ENCODE data around the gene PARD3B. TPM values are rescaled to one million over a fixed set of nuclear protein-coding genes. Genes with fewer than 3 reads are reported as not detected.

PARD3B gene
- total RNA-seq, 2 experiments from 2014 or later, result 0.11 to 0.88 TPM

DNA sequence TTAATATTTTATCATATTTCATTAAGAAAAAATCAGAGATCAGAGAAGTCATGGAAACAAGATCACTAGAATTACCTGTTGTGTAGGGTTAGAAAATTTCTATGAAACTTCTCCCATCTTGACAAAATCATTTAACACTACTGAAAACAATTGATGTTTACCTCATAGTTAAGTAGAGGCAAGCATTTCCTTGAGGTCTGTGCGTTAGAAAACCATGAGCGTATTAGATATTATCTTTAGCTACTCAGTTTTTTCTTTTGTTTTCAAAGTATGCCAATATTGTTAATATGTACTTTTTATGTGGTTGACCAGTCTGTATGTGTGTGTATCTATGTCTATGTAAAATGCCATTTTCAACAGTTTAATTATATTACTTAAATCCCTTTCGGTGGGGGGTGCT lies 335.7 kb downstream of the PARD3B start:
- ATAC-seq, result no peak
- Mint-ChIP-seq H3K27ac (no peak overlapping the region), H3K27me3 (no peaks in the 10 kb centered on the region), H3K4me3 (no peak overlapping the region), H3K4me1 (ENCODE audit: low read depth) (peaks cover 23% of the 10 kb centered on the region), H3K36me3 (ENCODE audit: low read depth) (no peaks in the 10 kb centered on the region), H3K9me3 (no peaks in the 10 kb centered on the region)
- DNase-seq, result no peak
- TF ChIP-seq, protein P1, sequence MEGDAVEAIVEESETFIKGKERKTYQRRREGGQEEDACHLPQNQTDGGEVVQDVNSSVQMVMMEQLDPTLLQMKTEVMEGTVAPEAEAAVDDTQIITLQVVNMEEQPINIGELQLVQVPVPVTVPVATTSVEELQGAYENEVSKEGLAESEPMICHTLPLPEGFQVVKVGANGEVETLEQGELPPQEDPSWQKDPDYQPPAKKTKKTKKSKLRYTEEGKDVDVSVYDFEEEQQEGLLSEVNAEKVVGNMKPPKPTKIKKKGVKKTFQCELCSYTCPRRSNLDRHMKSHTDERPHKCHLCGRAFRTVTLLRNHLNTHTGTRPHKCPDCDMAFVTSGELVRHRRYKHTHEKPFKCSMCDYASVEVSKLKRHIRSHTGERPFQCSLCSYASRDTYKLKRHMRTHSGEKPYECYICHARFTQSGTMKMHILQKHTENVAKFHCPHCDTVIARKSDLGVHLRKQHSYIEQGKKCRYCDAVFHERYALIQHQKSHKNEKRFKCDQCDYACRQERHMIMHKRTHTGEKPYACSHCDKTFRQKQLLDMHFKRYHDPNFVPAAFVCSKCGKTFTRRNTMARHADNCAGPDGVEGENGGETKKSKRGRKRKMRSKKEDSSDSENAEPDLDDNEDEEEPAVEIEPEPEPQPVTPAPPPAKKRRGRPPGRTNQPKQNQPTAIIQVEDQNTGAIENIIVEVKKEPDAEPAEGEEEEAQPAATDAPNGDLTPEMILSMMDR (IDR thresholded peaks at IDR 0.05), result no peak
- ChIA-PET CTCF (interaction anchor here (1.0 to 1.1 kb wide), 2 partner anchors 44 to 802 kb away, joined by 3 read pairs; partner anchors contain the start of gene NRP2), POLR2A (no interaction called here)
- intact Hi-C loops (cut with micrococcal nuclease), result no loop called here

DNA sequence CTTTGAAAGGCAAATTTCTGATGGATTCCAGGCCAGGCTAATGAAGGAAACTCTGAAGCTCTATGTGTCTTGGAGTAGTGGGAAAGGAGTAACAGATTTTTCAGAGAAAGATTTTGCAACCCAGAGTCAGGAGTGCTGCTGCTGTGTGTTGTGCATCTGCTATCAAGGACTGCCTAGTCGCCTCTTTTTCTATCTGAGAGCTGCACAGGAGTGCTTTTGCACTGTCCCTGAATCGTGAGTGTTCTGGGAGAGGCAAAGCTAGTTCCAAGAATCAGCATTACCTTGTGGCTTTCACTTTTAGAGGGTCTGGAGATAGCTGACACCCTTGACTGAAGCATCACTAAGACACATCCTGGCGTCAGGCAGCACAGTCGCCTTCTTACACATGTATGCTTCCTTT lies 336.4 kb downstream of the PARD3B start:
- H3K27me3 Mint-ChIP-seq, result no peaks in the 10 kb centered on the region
- ATAC-seq, result peak; percentile 93
- ChIA-PET POLR2A (no interaction called here), CTCF (interaction anchor here (1.0 to 1.1 kb wide), 3 partner anchors 43 to 801 kb away, joined by 3 read pairs; partner anchors contain the start of gene NRP2)
- H3K9me3 Mint-ChIP-seq, result no peaks in the 10 kb centered on the region
- H3K36me3 Mint-ChIP-seq (ENCODE audit: low read depth), result no peaks in the 10 kb centered on the region
- intact Hi-C loops (cut with micrococcal nuclease), result no loop called here
- TF ChIP-seq, protein P1 (IDR thresholded peaks at IDR 0.05), result no peak
- DNase-seq, result peak; percentile 38
- H3K4me1 Mint-ChIP-seq (ENCODE audit: low read depth), result peaks cover 22% of the 10 kb centered on the region
- H3K27ac Mint-ChIP-seq, result peak overlapping the region; percentile 42
- no peak overlapping the region for H3K4me3 Mint-ChIP-seq

DNA sequence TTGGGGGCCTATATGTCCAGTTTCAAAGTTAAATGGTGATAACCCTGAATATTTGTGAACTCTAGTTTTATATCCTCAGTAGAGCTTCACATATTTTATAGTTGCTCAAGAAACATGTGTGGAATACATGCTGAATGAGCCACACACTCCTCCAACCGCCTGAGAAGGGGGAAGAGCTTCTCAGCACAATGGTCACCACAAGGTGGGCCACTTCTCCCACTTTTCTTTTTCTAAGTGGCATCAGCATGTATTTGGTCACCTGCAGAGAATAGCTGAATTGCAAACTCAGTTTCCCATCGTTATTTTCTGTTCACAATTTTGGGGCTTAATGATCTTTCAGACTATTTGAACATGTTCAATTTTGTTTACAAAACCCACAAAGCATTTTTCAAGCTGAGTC lies 340.5 kb downstream of the PARD3B start:
- no peaks in the 10 kb centered on the region for H3K27me3 Mint-ChIP-seq
- no peaks in the 10 kb centered on the region for H3K36me3 Mint-ChIP-seq (ENCODE audit: low read depth)
- intact Hi-C loops (cut with micrococcal nuclease), result no loop called here
- ATAC-seq (no peak), DNase-seq (peak; percentile 15)
- ChIA-PET POLR2A (no interaction called here), CTCF (interaction anchor here (1.4 to 1.5 kb wide), 2 partner anchors 11 to 790 kb away, joined by 3 to 6 read pairs; no protein-coding TSS in a partner anchor)
- H3K9me3 Mint-ChIP-seq, result no peaks in the 10 kb centered on the region
- TF ChIP-seq, protein P1 (IDR thresholded peaks at IDR 0.05), result no peak
- H3K4me3 Mint-ChIP-seq, result no peak overlapping the region
- H3K27ac Mint-ChIP-seq, result no peak overlapping the region
- peaks cover 15% of the 10 kb centered on the region for H3K4me1 Mint-ChIP-seq (ENCODE audit: low read depth)

DNA sequence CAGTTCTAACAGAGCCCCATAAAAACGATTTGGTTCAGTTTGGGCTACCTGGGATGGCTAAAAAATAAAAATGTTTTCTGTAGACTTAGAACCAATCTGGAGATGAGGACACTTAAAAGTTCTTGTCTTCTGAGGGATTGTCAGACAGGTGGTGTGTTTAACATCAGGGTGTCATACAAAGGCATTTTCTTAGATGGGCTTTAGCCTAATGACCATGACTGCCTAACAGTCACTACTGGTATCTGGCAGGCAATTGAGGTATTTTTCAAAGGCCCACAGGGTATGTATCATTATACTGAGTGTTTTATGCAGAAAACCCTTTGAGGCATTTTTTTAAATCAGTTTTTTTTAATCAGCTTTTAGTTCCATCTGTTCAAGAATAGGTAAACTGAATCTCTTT lies 341.4 kb downstream of the PARD3B start:
- ChIA-PET CTCF (interaction anchor here (1.5 kb wide), 1 partner anchor 789 kb away, joined by 6 read pairs; no protein-coding TSS in a partner anchor), POLR2A (no interaction called here)
- Mint-ChIP-seq H3K36me3 (ENCODE audit: low read depth) (no peaks in the 10 kb centered on the region), H3K4me1 (ENCODE audit: low read depth) (peaks cover 5% of the 10 kb centered on the region), H3K27me3 (no peaks in the 10 kb centered on the region), H3K4me3 (no peak overlapping the region), H3K27ac (no peak overlapping the region), H3K9me3 (no peaks in the 10 kb centered on the region)
- no peak for ATAC-seq
- intact Hi-C loops (cut with micrococcal nuclease), result no loop called here
- no peak for DNase-seq
- TF ChIP-seq, protein P1 (IDR thresholded peaks at IDR 0.05), result no peak

DNA sequence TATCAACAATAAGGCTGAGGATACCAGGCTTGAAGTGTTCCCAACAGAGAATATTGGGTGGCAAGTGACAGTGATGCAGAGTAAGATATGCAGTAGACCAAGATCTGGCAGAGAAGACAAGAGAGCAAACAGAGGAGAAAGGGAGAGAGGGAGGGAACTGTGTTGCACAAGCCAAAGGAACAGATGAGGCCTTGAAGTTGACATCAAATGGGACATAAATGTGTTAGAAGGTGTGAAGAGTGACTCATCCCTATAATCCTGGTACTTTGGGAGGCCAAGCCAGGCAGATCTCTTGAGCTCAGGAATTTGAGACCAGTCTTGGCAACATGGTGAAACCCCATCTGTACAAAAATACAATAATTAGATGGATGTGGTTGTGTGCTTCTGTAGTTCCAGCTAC lies 342.9 kb downstream of the PARD3B start:
- Mint-ChIP-seq H3K4me3 (no peak overlapping the region), H3K4me1 (ENCODE audit: low read depth) (no peaks in the 10 kb centered on the region), H3K9me3 (no peaks in the 10 kb centered on the region), H3K27ac (no peak overlapping the region), H3K27me3 (no peaks in the 10 kb centered on the region), H3K36me3 (ENCODE audit: low read depth) (no peaks in the 10 kb centered on the region)
- TF ChIP-seq, protein P1 (IDR thresholded peaks at IDR 0.05), result no peak
- ChIA-PET CTCF (interaction anchor here (1.0 kb wide), 1 partner anchor 16 kb away, joined by 5 read pairs; no protein-coding TSS in a partner anchor), POLR2A (no interaction called here)
- ATAC-seq (no peak), DNase-seq (no peak)
- intact Hi-C loops (cut with micrococcal nuclease), result no loop called here
